ENCODE measurements around the gene ARAP1.

Gene ARAP1

GRCh38 chr11:72665911-72666472 lies 86.2 kb downstream of the ARAP1 start:
- Histone ChIP-seq H3K36me3 (ENCODE audit: insufficient read depth, low read length) (no peaks in the 10 kb centered on the region), H3K27ac (no peak overlapping the region), H3K4me3 (no peak overlapping the region), H3K9ac (ENCODE audit: insufficient read length) (no peak overlapping the region), H3K9me3 (ENCODE audit: low read depth, low read length) (no peaks in the 10 kb centered on the region)
- TF ChIP-seq FOXP2 (optimal IDR thresholded peaks at IDR 0.05; ENCODE audit: control extremely low read depth, extremely low read length, insufficient read depth) = no peak
- DNase-seq (ENCODE audit: low read depth, low spot score) = no peak

GRCh38 chr11:72662036-72662435 lies 90.2 kb downstream of the ARAP1 start:
- Histone ChIP-seq H3K27ac (no peak overlapping the region), H3K4me3 (no peak overlapping the region), H3K36me3 (ENCODE audit: insufficient read depth, low read length) (no peaks in the 10 kb centered on the region), H3K9me3 (ENCODE audit: low read depth, low read length) (no peaks in the 10 kb centered on the region), H3K9ac (ENCODE audit: insufficient read length) (no peak overlapping the region)
- no peak for TF ChIP-seq FOXP2 (optimal IDR thresholded peaks at IDR 0.05; ENCODE audit: control extremely low read depth, extremely low read length, insufficient read depth)
- no peak for TF ChIP-seq POLR2AphosphoS5 (IDR thresholded peaks at IDR 0.05; ENCODE audit: borderline replicate concordance, low read depth, low read length)
- no peak for TF ChIP-seq EZH2 (IDR thresholded peaks at IDR 0.05)
- DNase-seq (ENCODE audit: low read depth, low spot score) = no peak

DNA sequence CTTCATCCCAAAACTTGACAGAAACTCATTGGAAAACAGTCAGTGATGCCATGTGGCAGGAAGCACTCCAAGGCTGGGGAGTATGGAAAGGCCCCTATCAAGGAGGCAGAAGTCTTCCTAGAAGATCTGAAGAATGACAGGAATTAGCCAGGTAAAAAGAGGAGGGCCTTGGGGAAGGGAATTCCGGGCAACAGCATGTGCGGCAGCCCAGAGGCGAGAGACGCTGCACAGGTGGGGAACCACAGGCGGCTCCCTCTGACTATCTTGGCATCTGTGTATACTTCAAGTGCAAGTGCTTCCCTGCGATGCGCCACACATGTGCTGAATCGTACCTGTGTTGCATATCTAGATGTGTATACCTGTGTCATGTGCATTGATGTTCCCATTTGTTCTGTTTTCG lies 90.7 kb downstream of the ARAP1 start:
- DNase-seq (ENCODE audit: low read depth, low spot score) = no peak
- no peak for TF ChIP-seq POLR2AphosphoS5 (IDR thresholded peaks at IDR 0.05; ENCODE audit: borderline replicate concordance, low read depth, low read length)
- TF ChIP-seq EZH2 (IDR thresholded peaks at IDR 0.05) = no peak
- TF ChIP-seq FOXP2 (optimal IDR thresholded peaks at IDR 0.05; ENCODE audit: control extremely low read depth, extremely low read length, insufficient read depth) = no peak
- no peak overlapping the region for H3K27ac ChIP-seq
- no peak overlapping the region for H3K9ac ChIP-seq (ENCODE audit: insufficient read length)
- H3K4me3 ChIP-seq = no peak overlapping the region
- no peaks in the 10 kb centered on the region for H3K9me3 ChIP-seq (ENCODE audit: low read depth, low read length)
- H3K36me3 ChIP-seq (ENCODE audit: insufficient read depth, low read length) = no peaks in the 10 kb centered on the region

- Histone ChIP-seq H3K4me3 (no peak overlapping the region), H3K36me3 (ENCODE audit: insufficient read depth, low read length) (no peaks in the 10 kb centered on the region), H3K9ac (ENCODE audit: insufficient read length) (no peak overlapping the region), H3K9me3 (ENCODE audit: low read depth, low read length) (no peaks in the 10 kb centered on the region), H3K27ac (no peak overlapping the region)
- no peak for DNase-seq (ENCODE audit: low read depth, low spot score)
- TF ChIP-seq FOXP2 (optimal IDR thresholded peaks at IDR 0.05; ENCODE audit: control extremely low read depth, extremely low read length, insufficient read depth) (no peak), EZH2 (IDR thresholded peaks at IDR 0.05) (no peak), POLR2AphosphoS5 (IDR thresholded peaks at IDR 0.05; ENCODE audit: borderline replicate concordance, low read depth, low read length) (no peak)
Observed at GRCh38 chr11:72658989-72659640, 93.1 kb downstream of the ARAP1 start.

GRCh38 chr11:72657411-72658100 lies 94.7 kb downstream of the ARAP1 start:
- DNase-seq (ENCODE audit: low read depth, low spot score) = no peak
- no peak overlapping the region for H3K4me3 ChIP-seq
- no peak overlapping the region for H3K9ac ChIP-seq (ENCODE audit: insufficient read length)
- H3K9me3 ChIP-seq (ENCODE audit: low read depth, low read length) = no peaks in the 10 kb centered on the region
- no peaks in the 10 kb centered on the region for H3K36me3 ChIP-seq (ENCODE audit: insufficient read depth, low read length)
- H3K27ac ChIP-seq = no peak overlapping the region
- TF ChIP-seq POLR2AphosphoS5 (IDR thresholded peaks at IDR 0.05; ENCODE audit: borderline replicate concordance, low read depth, low read length) (no peak), EZH2 (IDR thresholded peaks at IDR 0.05) (no peak), FOXP2 (optimal IDR thresholded peaks at IDR 0.05; ENCODE audit: control extremely low read depth, extremely low read length, insufficient read depth) (no peak)

DNA sequence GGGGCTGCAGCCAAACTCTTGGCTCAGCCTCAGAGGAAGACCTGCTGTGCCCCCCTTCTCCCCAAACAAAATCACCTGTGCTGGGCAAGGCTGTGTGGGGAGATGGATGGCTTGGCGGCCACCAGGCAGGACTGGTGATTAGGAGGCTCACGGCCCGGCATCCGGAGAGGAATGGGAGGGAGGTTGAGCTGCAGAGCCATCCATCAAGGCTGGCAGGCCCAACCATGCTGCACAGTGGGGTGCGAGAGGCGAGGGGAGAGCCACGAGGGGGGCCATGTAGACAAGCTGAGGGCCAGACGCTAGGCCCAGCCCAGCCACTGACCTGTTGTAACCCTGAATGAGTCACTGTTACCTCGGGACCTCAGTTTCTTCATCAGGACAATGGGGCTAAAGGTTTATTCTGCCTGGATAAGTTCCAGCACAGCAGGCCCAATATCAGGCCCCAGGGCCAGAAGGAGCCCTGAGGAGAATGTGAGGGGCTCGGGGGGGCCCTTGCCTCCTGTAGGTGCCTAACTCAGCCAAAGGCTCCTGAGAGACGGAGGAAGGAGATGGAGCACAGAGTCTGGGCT lies 96.2 kb downstream of the ARAP1 start:
- no peak overlapping the region for H3K9ac ChIP-seq (ENCODE audit: insufficient read length)
- no peak overlapping the region for H3K4me3 ChIP-seq
- no peaks in the 10 kb centered on the region for H3K36me3 ChIP-seq (ENCODE audit: insufficient read depth, low read length)
- DNase-seq (ENCODE audit: low read depth, low spot score) = no peak
- TF ChIP-seq POLR2AphosphoS5 (IDR thresholded peaks at IDR 0.05; ENCODE audit: borderline replicate concordance, low read depth, low read length) = no peak
- no peak for TF ChIP-seq EZH2 (IDR thresholded peaks at IDR 0.05)
- no peak for TF ChIP-seq FOXP2 (optimal IDR thresholded peaks at IDR 0.05; ENCODE audit: control extremely low read depth, extremely low read length, insufficient read depth)
- H3K27ac ChIP-seq = no peak overlapping the region
- H3K9me3 ChIP-seq (ENCODE audit: low read depth, low read length) = no peaks in the 10 kb centered on the region

GRCh38 chr11:72655014-72655413 lies 97.2 kb downstream of the ARAP1 start:
- Histone ChIP-seq H3K36me3 (ENCODE audit: insufficient read depth, low read length) (no peaks in the 10 kb centered on the region), H3K4me3 (no peak overlapping the region), H3K9me3 (ENCODE audit: low read depth, low read length) (no peaks in the 10 kb centered on the region), H3K9ac (ENCODE audit: insufficient read length) (no peak overlapping the region), H3K27ac (no peak overlapping the region)
- TF ChIP-seq EZH2 (IDR thresholded peaks at IDR 0.05) (no peak), FOXP2 (optimal IDR thresholded peaks at IDR 0.05; ENCODE audit: control extremely low read depth, extremely low read length, insufficient read depth) (no peak), POLR2AphosphoS5 (IDR thresholded peaks at IDR 0.05; ENCODE audit: borderline replicate concordance, low read depth, low read length) (no peak)
- no peak for DNase-seq (ENCODE audit: low read depth, low spot score)

DNA sequence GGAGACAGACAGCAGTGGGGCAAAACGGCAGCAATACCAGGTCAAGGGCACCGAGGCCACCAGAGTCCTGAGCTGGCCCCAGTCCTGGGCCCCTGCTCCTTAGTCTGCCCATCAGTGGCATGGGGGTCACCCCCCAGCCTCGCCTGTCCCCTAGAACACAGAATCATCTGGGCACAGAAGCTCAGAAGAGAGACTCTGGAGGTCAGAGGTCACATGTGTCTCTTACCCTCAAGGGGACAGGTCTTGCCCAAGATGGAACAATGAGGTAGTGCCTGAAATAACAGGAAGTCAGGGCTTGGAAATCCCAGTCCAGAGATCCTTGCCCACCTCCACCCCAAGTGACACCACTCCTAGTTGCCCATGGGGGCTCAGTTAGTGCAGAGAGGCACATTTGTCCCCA lies 98.6 kb downstream of the ARAP1 start:
- no peak for DNase-seq (ENCODE audit: low read depth, low spot score)
- TF ChIP-seq POLR2AphosphoS5 (IDR thresholded peaks at IDR 0.05; ENCODE audit: borderline replicate concordance, low read depth, low read length) = no peak
- TF ChIP-seq EZH2 (IDR thresholded peaks at IDR 0.05) = no peak
- no peak for TF ChIP-seq FOXP2 (optimal IDR thresholded peaks at IDR 0.05; ENCODE audit: control extremely low read depth, extremely low read length, insufficient read depth)
- H3K9ac ChIP-seq (ENCODE audit: insufficient read length) = no peak overlapping the region
- no peaks in the 10 kb centered on the region for H3K36me3 ChIP-seq (ENCODE audit: insufficient read depth, low read length)
- H3K4me3 ChIP-seq = no peak overlapping the region
- no peak overlapping the region for H3K27ac ChIP-seq
- H3K9me3 ChIP-seq (ENCODE audit: low read depth, low read length) = no peaks in the 10 kb centered on the region
